Central memory CD8-positive, alpha-beta T cell (primary cell): ENCODE data around the gene RFPL1.
"Not testable (repeated sequence)": the region's sequence is repeated elsewhere in the genome, so short reads cannot be mapped to it uniquely, and the experiment has no call there.

Experiments used
- ATAC-seq: fragments of 150-1000 bp; cut with Tn5 transposase; replicated peaks from 2 replicates; pipeline ENCODE4 v1.10.0; 2022; ENCODE audit warnings: mild to moderate bottlenecking, moderate FRiP score, moderate number of reproducible peaks; ENCODE audit not compliant: poor library complexity, severe bottlenecking; ENCODE audit errors: extremely low read depth
- DNase-seq, 2 donors: peaks; one replicate each; pipeline ENCODE4 v3.0.0; 2021; ENCODE audit warnings: low spot score in 2 of 2
- H3K27ac Mint-ChIP-seq: one replicate; pipeline ENCODE4 v1.8.0; 2022; ENCODE audit warnings: low read depth, mild to moderate bottlenecking, moderate library complexity, mixed read lengths
- H3K27me3 Mint-ChIP-seq: one replicate; pipeline ENCODE4 v1.8.0; 2022; ENCODE audit warnings: mixed read lengths
- H3K36me3 Mint-ChIP-seq: one replicate; pipeline ENCODE4 v1.8.0; 2022; ENCODE audit warnings: mild to moderate bottlenecking, moderate library complexity, mixed read lengths; ENCODE audit not compliant: insufficient read depth
- H3K4me1 Mint-ChIP-seq: one replicate; pipeline ENCODE4 v1.8.0; 2022; ENCODE audit warnings: mixed read lengths
- H3K4me3 Mint-ChIP-seq: one replicate; pipeline ENCODE4 v1.8.0; 2022; ENCODE audit warnings: mild to moderate bottlenecking, moderate library complexity, mixed read lengths
- H3K9me3 Mint-ChIP-seq: one replicate; pipeline ENCODE4 v1.8.0; 2022; ENCODE audit warnings: mixed read lengths

Gene RFPL1

DNA sequence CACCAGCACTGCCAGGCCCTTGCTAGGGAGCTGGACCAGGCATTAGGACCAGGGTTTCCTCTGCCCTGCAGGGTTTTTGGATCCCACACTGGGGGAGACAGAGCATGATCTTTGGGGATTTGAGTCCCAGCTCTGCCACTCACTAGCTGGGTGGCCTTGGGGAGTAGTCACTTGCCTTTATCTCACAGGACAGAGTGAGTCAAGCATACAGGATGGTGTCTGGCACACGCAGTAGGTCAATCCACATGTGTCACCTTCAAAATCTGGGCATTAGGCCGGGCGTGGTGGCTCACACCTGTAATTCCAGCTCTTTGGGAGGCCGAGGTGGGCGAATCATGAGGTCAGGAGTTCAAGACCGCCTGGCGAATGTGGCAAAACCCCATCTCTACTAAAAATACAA, 44.3 kb downstream of the RFPL1 start:
- no peak for ATAC-seq
- Mint-ChIP-seq H3K4me3 (no peak overlapping the region), H3K27me3 (peaks cover 49% of the 10 kb centered on the region), H3K9me3 (no peaks in the 10 kb centered on the region), H3K4me1 (peaks cover 14% of the 10 kb centered on the region), H3K27ac (no peak overlapping the region), H3K36me3 (peaks cover 8% of the 10 kb centered on the region)
- no peak for DNase-seq

GRCh38 chr22:29483254-29483653, 44.9 kb downstream of the RFPL1 start:
- Mint-ChIP-seq H3K9me3 (no peaks in the 10 kb centered on the region), H3K27me3 (peaks cover 43% of the 10 kb centered on the region), H3K4me3 (no peak overlapping the region), H3K4me1 (peaks cover 14% of the 10 kb centered on the region), H3K36me3 (peaks cover 8% of the 10 kb centered on the region), H3K27ac (no peak overlapping the region)
- ATAC-seq (no peak), DNase-seq (no peak)

- ATAC-seq: no peak
- no peak overlapping the region for H3K4me3 Mint-ChIP-seq
- no peak for DNase-seq
- peaks cover 29% of the 10 kb centered on the region for H3K27me3 Mint-ChIP-seq
- H3K4me1 Mint-ChIP-seq: peaks cover 1% of the 10 kb centered on the region
- no peak overlapping the region for H3K27ac Mint-ChIP-seq
- H3K36me3 Mint-ChIP-seq: peaks cover 4% of the 10 kb centered on the region
- H3K9me3 Mint-ChIP-seq: no peaks in the 10 kb centered on the region
Observed at GRCh38 chr22:29484642-29485041, 46.3 kb downstream of the RFPL1 start.

DNA sequence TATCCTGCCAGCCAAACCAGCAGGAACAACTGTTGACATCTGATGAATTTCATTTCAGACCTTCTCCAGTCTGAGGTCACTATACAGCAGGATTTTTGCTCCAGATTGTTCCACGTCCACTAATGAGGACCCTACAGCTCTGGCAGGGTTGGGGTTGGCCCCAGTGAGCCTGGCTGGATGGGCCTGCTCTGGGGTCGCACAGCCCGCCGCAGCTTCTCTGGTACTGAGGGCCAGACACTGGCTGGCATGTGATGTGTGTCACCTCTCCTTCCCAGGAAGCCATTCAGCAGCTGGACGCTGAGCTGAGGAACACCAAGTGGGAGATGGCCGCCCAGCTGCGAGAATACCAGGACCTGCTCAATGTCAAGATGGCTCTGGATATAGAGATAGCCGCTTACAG, 47.1 kb downstream of the RFPL1 start:
- DNase-seq (no peak), ATAC-seq (no peak)
- peaks cover 4% of the 10 kb centered on the region for H3K36me3 Mint-ChIP-seq
- H3K9me3 Mint-ChIP-seq: no peaks in the 10 kb centered on the region
- H3K27me3 Mint-ChIP-seq: peaks cover 25% of the 10 kb centered on the region
- no peak overlapping the region for H3K27ac Mint-ChIP-seq
- no peaks in the 10 kb centered on the region for H3K4me1 Mint-ChIP-seq
- H3K4me3 Mint-ChIP-seq: no peak overlapping the region

- DNase-seq (no peak), ATAC-seq (no peak)
- peaks cover 8% of the 10 kb centered on the region for H3K27me3 Mint-ChIP-seq
- no peak overlapping the region for H3K4me3 Mint-ChIP-seq
- peaks cover 2% of the 10 kb centered on the region for H3K36me3 Mint-ChIP-seq
- H3K4me1 Mint-ChIP-seq: no peaks in the 10 kb centered on the region
- H3K9me3 Mint-ChIP-seq: no peaks in the 10 kb centered on the region
- no peak overlapping the region for H3K27ac Mint-ChIP-seq
Observed at GRCh38 chr22:29487426-29487986, 49.1 kb downstream of the RFPL1 start.

DNA sequence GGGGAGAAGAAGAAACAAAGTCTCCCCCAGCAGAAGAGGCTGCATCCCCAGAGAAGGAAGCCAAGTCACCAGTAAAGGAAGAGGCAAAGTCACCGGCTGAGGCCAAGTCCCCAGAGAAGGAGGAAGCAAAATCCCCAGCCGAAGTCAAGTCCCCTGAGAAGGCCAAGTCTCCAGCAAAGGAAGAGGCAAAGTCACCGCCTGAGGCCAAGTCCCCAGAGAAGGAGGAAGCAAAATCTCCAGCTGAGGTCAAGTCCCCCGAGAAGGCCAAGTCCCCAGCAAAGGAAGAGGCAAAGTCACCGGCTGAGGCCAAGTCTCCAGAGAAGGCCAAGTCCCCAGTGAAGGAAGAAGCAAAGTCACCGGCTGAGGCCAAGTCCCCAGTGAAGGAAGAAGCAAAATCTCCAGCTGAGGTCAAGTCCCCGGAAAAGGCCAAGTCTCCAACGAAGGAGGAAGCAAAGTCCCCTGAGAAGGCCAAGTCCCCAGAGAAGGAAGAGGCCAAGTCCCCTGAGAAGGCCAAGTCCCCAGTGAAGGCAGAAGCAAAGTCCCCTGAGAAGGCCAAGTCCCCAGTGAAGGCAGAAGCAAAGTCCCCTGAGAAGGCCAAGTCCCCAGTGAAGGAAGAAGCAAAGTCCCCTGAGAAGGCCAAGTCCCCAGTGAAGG, 50.9 kb downstream of the RFPL1 start:
- not testable (repeated sequence) for H3K36me3 Mint-ChIP-seq, H3K4me3 Mint-ChIP-seq, H3K27me3 Mint-ChIP-seq, H3K9me3 Mint-ChIP-seq, DNase-seq, ATAC-seq, H3K4me1 Mint-ChIP-seq, H3K27ac Mint-ChIP-seq

GRCh38 chr22:29491012-29491411, 52.6 kb downstream of the RFPL1 start:
- H3K27ac Mint-ChIP-seq: no peak overlapping the region
- no peak for ATAC-seq

More at GRCh38 chr22:29491012-29491411, 52.6 kb downstream of the RFPL1 start:
- no peak for DNase-seq
- peaks cover 2% of the 10 kb centered on the region for H3K36me3 Mint-ChIP-seq
- no peaks in the 10 kb centered on the region for H3K4me1 Mint-ChIP-seq
- peaks cover 9% of the 10 kb centered on the region for H3K9me3 Mint-ChIP-seq
- no peak overlapping the region for H3K4me3 Mint-ChIP-seq
- H3K27me3 Mint-ChIP-seq: no peaks in the 10 kb centered on the region
